ENCODE data around the gene RGL1.

The RGL1 gene

DNA sequence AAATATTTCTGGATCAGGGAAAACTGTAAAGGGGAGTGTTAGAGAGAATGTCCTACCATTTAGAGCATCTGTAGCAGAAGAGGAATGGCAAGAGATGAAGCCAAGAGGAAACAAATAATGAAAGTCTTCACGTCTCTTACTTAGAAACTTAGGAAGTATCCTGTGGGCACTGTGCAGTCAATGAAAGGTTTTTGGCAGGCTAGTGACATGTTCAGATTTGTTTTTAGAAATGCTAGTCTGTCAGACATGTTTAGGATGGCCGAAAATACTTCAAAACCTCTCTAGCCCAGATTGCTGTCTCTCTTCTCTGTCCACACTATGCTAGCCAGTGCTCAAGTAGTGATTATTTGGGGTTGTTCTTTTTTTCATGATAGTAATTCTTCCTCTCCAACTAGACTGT, 48.6 kb upstream of the RGL1 start:
- no peaks in the 10 kb centered on the region for H3K4me1 ChIP-seq (ENCODE audit: control insufficient read depth, insufficient read depth, low read length)
- ChIA-PET POLR2A (no interaction called here), CTCF (no interaction called here)
- no peaks in the 10 kb centered on the region for H3K9me3 ChIP-seq (ENCODE audit: control insufficient read depth, insufficient read depth, low read depth, low read length)
- no peak overlapping the region for H3K4me3 ChIP-seq (ENCODE audit: low read depth, low read length)
- no peak for TF ChIP-seq ZNF530 (tag by site-specific recombination; IDR thresholded peaks at IDR 0.05; ENCODE audit: low read depth)
- TF ChIP-seq, protein P1, sequence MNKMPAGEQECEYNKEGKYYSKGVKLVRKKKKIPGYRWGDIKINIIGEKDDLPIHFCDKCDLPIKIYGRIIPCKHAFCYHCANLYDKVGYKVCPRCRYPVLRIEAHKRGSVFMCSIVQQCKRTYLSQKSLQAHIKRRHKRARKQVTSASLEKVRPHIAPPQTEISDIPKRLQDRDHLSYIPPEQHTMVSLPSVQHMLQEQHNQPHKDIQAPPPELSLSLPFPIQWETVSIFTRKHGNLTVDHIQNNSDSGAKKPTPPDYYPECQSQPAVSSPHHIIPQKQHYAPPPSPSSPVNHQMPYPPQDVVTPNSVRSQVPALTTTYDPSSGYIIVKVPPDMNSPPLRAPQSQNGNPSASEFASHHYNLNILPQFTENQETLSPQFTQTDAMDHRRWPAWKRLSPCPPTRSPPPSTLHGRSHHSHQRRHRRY (tag by site-specific recombination; IDR thresholded peaks at IDR 0.05), result no peak
- no peak for TF ChIP-seq ZNF211 (tag by site-specific recombination; IDR thresholded peaks at IDR 0.05; ENCODE audit: low read depth)
- TF ChIP-seq ZBTB10 (tag by site-specific recombination; IDR thresholded peaks at IDR 0.05), result no peak
- no peak for TF ChIP-seq ZNF837 (tag by site-specific recombination; IDR thresholded peaks at IDR 0.05)
- TF ChIP-seq ZNF302 (tag by site-specific recombination; IDR thresholded peaks at IDR 0.05; ENCODE audit: low read depth), result no peak
- no peak for TF ChIP-seq ZNF510 (tag by site-specific recombination; IDR thresholded peaks at IDR 0.05; ENCODE audit: insufficient replicate concordance)
- no peak for TF ChIP-seq ZNF10 (tag by site-specific recombination; IDR thresholded peaks at IDR 0.05)
- no peak for TF ChIP-seq ZNF501 (tag by site-specific recombination; IDR thresholded peaks at IDR 0.05)
- TF ChIP-seq ZNF18 (tag by site-specific recombination; IDR thresholded peaks at IDR 0.05), result no peak
- no peak for TF ChIP-seq HOXA7 (CRISPR knock-in tag; IDR thresholded peaks at IDR 0.05; ENCODE audit: borderline replicate concordance)
- TF ChIP-seq, protein P2, sequence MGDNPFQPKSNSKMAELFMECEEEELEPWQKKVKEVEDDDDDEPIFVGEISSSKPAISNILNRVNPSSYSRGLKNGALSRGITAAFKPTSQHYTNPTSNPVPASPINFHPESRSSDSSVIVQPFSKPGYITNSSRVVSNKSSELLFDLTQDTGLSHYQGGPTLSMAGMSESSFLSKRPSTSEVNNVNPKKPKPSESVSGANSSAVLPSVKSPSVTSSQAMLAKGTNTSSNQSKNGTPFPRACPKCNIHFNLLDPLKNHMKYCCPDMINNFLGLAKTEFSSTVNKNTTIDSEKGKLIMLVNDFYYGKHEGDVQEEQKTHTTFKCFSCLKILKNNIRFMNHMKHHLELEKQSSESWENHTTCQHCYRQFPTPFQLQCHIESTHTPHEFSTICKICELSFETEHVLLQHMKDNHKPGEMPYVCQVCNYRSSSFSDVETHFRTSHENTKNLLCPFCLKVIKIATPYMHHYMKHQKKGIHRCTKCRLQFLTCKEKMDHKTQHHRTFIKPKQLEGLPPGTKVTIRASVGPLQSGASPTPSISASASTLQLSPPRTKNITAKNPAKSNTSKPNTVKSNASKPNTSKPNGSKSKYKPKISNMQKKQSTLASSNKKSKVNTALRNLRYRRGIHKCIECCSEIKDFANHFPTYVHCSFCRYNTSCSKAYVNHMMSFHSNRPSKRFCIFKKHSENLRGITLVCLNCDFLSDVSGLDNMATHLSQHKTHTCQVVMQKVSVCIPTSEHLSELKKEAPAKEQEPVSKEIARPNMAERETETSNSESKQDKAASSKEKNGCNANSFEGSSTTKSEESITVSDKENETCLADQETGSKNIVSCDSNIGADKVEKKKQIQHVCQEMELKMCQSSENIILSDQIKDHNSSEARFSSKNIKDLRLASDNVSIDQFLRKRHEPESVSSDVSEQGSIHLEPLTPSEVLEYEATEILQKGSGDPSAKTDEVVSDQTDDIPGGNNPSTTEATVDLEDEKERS (tag by site-specific recombination; IDR thresholded peaks at IDR 0.05), result no peak
- no peak for TF ChIP-seq ZNF610 (tag by site-specific recombination; IDR thresholded peaks at IDR 0.05; ENCODE audit: borderline replicate concordance)
- H3K27ac ChIP-seq (ENCODE audit: extremely low read depth, low read depth, low read length), result no peak overlapping the region
- H3K36me3 ChIP-seq (ENCODE audit: control insufficient read depth in 2 of 2, insufficient read depth in 1 of 2, low read length in 2 of 2), result no peaks in the 10 kb centered on the region

GRCh38 chr1:183757061-183757460, 47.9 kb upstream of the RGL1 start:
- H3K9me3 ChIP-seq (ENCODE audit: control insufficient read depth, insufficient read depth, low read depth, low read length), result no peaks in the 10 kb centered on the region
- CTCF ChIA-PET, result interaction anchor here (0.7 kb wide), 1 partner anchor 159 kb away, joined by 3 read pairs; no protein-coding TSS in a partner anchor
- no peaks in the 10 kb centered on the region for H3K4me1 ChIP-seq (ENCODE audit: control insufficient read depth, insufficient read depth, low read length)
- POLR2A ChIA-PET, result no interaction called here
- H3K36me3 ChIP-seq (ENCODE audit: control insufficient read depth in 2 of 2, insufficient read depth in 1 of 2, low read length in 2 of 2), result no peaks in the 10 kb centered on the region
- no peak overlapping the region for H3K4me3 ChIP-seq (ENCODE audit: low read depth, low read length)
- H3K27ac ChIP-seq (ENCODE audit: extremely low read depth, low read depth, low read length), result no peak overlapping the region
- TF ChIP-seq ZNF433 (tag by site-specific recombination; IDR thresholded peaks at IDR 0.05; ENCODE audit: low read depth) (no peak), BCL11B (tag by site-specific recombination; IDR thresholded peaks at IDR 0.05; ENCODE audit: low read depth) (no peak), ZNF707 (tag by site-specific recombination; IDR thresholded peaks at IDR 0.05) (no peak), ZXDB (tag by site-specific recombination; IDR thresholded peaks at IDR 0.05) (no peak), PRDM1 (tag by site-specific recombination; IDR thresholded peaks at IDR 0.05) (no peak), ZFHX2 (tag by site-specific recombination; conservative IDR thresholded peaks at IDR 0.05) (no peak), BCL6B (tag by site-specific recombination; IDR thresholded peaks at IDR 0.05) (no peak), ZNF704 (tag by site-specific recombination; IDR thresholded peaks at IDR 0.05) (no peak), ZNF571 (tag by site-specific recombination; IDR thresholded peaks at IDR 0.05) (no peak), ZBTB21 (tag by site-specific recombination; IDR thresholded peaks at IDR 0.05) (no peak)
- TF ChIP-seq, protein P3, sequence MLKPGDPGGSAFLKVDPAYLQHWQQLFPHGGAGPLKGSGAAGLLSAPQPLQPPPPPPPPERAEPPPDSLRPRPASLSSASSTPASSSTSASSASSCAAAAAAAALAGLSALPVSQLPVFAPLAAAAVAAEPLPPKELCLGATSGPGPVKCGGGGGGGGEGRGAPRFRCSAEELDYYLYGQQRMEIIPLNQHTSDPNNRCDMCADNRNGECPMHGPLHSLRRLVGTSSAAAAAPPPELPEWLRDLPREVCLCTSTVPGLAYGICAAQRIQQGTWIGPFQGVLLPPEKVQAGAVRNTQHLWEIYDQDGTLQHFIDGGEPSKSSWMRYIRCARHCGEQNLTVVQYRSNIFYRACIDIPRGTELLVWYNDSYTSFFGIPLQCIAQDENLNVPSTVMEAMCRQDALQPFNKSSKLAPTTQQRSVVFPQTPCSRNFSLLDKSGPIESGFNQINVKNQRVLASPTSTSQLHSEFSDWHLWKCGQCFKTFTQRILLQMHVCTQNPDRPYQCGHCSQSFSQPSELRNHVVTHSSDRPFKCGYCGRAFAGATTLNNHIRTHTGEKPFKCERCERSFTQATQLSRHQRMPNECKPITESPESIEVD (tag by site-specific recombination; IDR thresholded peaks at IDR 0.05), result no peak
